H9 (cell line): Measurements from ENCODE around the gene LMAN1. TPM values are rescaled to one million over a fixed set of nuclear protein-coding genes. Genes with fewer than 3 reads are reported as not detected.

Source experiments
- DNase-seq: peaks from one replicate; pipeline ENCODE4 v3.0.0-alpha.2; 2017
- H2AFZ ChIP-seq: one replicate; pipeline ENCODE4 v1.6.1; 2013; ENCODE audit warnings: mild to moderate bottlenecking, low read length, control low read depth, moderate library complexity
- H2AK5ac ChIP-seq: 2 replicates; pipeline ENCODE4 v1.6.1; 2013; ENCODE audit warnings: low read length, control low read depth, mixed read lengths; ENCODE audit not compliant: insufficient read length
- H2BK120ac ChIP-seq: one replicate; pipeline ENCODE4 v1.6.1; 2013; ENCODE audit warnings: low read depth, mild to moderate bottlenecking, low read length, control low read depth, inconsistent platforms; ENCODE audit not compliant: poor library complexity, severe bottlenecking
- H2BK12ac ChIP-seq: 2 replicates; pipeline ENCODE4 v1.6.1; 2013; ENCODE audit warnings: low read length, control low read depth, mixed read lengths, low read depth; ENCODE audit not compliant: insufficient read length
- H2BK15ac ChIP-seq: 2 replicates; pipeline ENCODE4 v1.6.1; 2013; ENCODE audit warnings: low read depth, low read length, control low read depth
- H2BK20ac ChIP-seq: one replicate; pipeline ENCODE4 v1.6.1; 2013; ENCODE audit warnings: low read depth, mild to moderate bottlenecking, low read length, control low read depth, inconsistent platforms; ENCODE audit not compliant: poor library complexity, severe bottlenecking
- H2BK5ac ChIP-seq: 2 replicates; pipeline ENCODE4 v1.6.1; 2013; ENCODE audit warnings: low read length, control low read depth, mixed read lengths; ENCODE audit not compliant: insufficient read length
- H3K14ac ChIP-seq: 2 replicates; pipeline ENCODE4 v1.6.1; 2013; ENCODE audit warnings: low read length, control low read depth; ENCODE audit not compliant: insufficient read depth
- H3K18ac ChIP-seq: 2 replicates; pipeline ENCODE4 v1.6.1; 2013; ENCODE audit warnings: low read depth, mild to moderate bottlenecking, mixed read lengths, low read length, control low read depth; ENCODE audit not compliant: insufficient read length
- H3K23ac ChIP-seq: 2 replicates; pipeline ENCODE4 v1.6.1; 2013; ENCODE audit warnings: low read length, control low read depth, mixed read lengths, low read depth; ENCODE audit not compliant: insufficient read length
- H3K23me2 ChIP-seq: 2 replicates; pipeline ENCODE4 v1.6.1; 2013; ENCODE audit warnings: low read depth, mild to moderate bottlenecking, mixed read lengths, low read length, control low read depth; ENCODE audit not compliant: insufficient read length, poor library complexity, severe bottlenecking
- H3K27ac ChIP-seq: 2 replicates; pipeline ENCODE4 v1.5.1; 2013; ENCODE audit warnings: low read length, control low read depth, mixed read lengths, low read depth; ENCODE audit not compliant: insufficient read length
- H3K27me3 ChIP-seq: 2 replicates; pipeline ENCODE4 v1.6.1; 2013; ENCODE audit warnings: low read length, control low read depth, inconsistent platforms; ENCODE audit not compliant: insufficient read depth
- H3K4ac ChIP-seq: 2 replicates; pipeline ENCODE4 v1.6.1; 2013; ENCODE audit warnings: low read depth, mild to moderate bottlenecking, control low read depth, inconsistent platforms, low read length, moderate library complexity
- H3K4me1 ChIP-seq: 2 replicates; pipeline ENCODE4 v1.6.1; 2013; ENCODE audit warnings: low read length, control low read depth, inconsistent platforms; ENCODE audit not compliant: insufficient read depth
- H3K4me2 ChIP-seq: 2 replicates; pipeline ENCODE4 v1.6.1; 2013; ENCODE audit warnings: low read length, control low read depth, mixed read lengths; ENCODE audit not compliant: insufficient read length, insufficient read depth
- H3K56ac ChIP-seq: 2 replicates; pipeline ENCODE4 v1.6.1; 2013; ENCODE audit warnings: low read depth, mild to moderate bottlenecking, mixed read lengths, low read length, control low read depth; ENCODE audit not compliant: insufficient read length
- H3K79me1 ChIP-seq: 2 replicates; pipeline ENCODE4 v1.6.1; 2013; ENCODE audit warnings: low read depth, mild to moderate bottlenecking, moderate library complexity, low read length, control low read depth, inconsistent platforms; ENCODE audit not compliant: insufficient read depth, poor library complexity, severe bottlenecking
- H3K79me2 ChIP-seq: 2 replicates; pipeline ENCODE4 v1.6.1; 2013; ENCODE audit warnings: low read length, control low read depth, inconsistent platforms; ENCODE audit not compliant: insufficient read depth
- H3K9ac ChIP-seq: 2 replicates; pipeline ENCODE4 v1.6.1; 2013; ENCODE audit warnings: low read length, control low read depth, mixed read lengths; ENCODE audit not compliant: insufficient read length; ENCODE audit errors: extremely low read depth
- H3K9me3 ChIP-seq: one replicate; pipeline ENCODE4 v1.6.1; 2013; ENCODE audit warnings: low read depth, low read length, inconsistent platforms; ENCODE audit not compliant: control insufficient read depth
- H3T11ph ChIP-seq: one replicate; pipeline ENCODE4 v1.6.1; 2013; ENCODE audit warnings: mild to moderate bottlenecking, low read length, control low read depth, inconsistent platforms
- H4K20me1 ChIP-seq: one replicate; pipeline ENCODE4 v1.6.1; 2013; ENCODE audit not compliant: control insufficient read depth, insufficient read length, insufficient read depth
- H4K5ac ChIP-seq: 2 replicates; pipeline ENCODE4 v1.6.1; 2013; ENCODE audit warnings: low read depth, mild to moderate bottlenecking, mixed read lengths, low read length, control low read depth; ENCODE audit not compliant: insufficient read length
- H4K8ac ChIP-seq: replicated peaks from 2 replicates; pipeline ENCODE4 v1.6.1; 2013; ENCODE audit warnings: low read length, control low read depth, mixed read lengths, low read depth; ENCODE audit not compliant: insufficient read length
- H4K91ac ChIP-seq: 2 replicates; pipeline ENCODE4 v1.6.1; 2013; ENCODE audit warnings: low read depth, mild to moderate bottlenecking, moderate library complexity, mixed read lengths, low read length, control low read depth; ENCODE audit not compliant: insufficient read length
- H3K27ac Mint-ChIP-seq, 3 experiments: 2 replicates in 2 of 3; 3 replicates in 1 of 3; pipeline ENCODE4 v1.8.0; 2020 to 2021; ENCODE audit warnings: mixed read lengths in 3 of 3, mild to moderate bottlenecking in 1 of 3, moderate library complexity in 1 of 3
- H3K27me3 Mint-ChIP-seq: 2 replicates; pipeline ENCODE4 v1.8.0; 2021; ENCODE audit warnings: low read depth, mild to moderate bottlenecking, moderate library complexity, mixed read lengths
- H3K36me3 Mint-ChIP-seq, 3 experiments: 2 replicates in 2 of 3; 3 replicates in 1 of 3; pipeline ENCODE4 v1.8.0; 2020 to 2021; ENCODE audit warnings: low read depth in 3 of 3, mixed read lengths in 3 of 3; ENCODE audit not compliant: insufficient read depth in 1 of 3
- H3K4me1 Mint-ChIP-seq, 2 experiments: 2 replicates each; pipeline ENCODE4 v1.8.0; 2020; ENCODE audit warnings: mixed read lengths in 2 of 2
- H3K4me3 Mint-ChIP-seq, 2 experiments: 2 replicates in 1 of 2; 3 replicates in 1 of 2; pipeline ENCODE4 v1.8.0; 2020 to 2021; ENCODE audit warnings: mild to moderate bottlenecking in 2 of 2, mixed read lengths in 2 of 2, moderate library complexity in 1 of 2
- H3K9me3 Mint-ChIP-seq, 2 experiments: 2 replicates in 1 of 2; 3 replicates in 1 of 2; pipeline ENCODE4 v1.8.0; 2020; ENCODE audit warnings: mild to moderate bottlenecking in 2 of 2, mixed read lengths in 2 of 2, moderate library complexity in 1 of 2
- WGBS: extraction: QIAGEN DNeasy Blood & Tissue Kit; methylation state at CpG from one replicate; pipeline ENCODE4 v1.1.7; 2013; ENCODE audit warnings: missing lambda C conversion rate, low lambda C conversion rate, mixed read lengths; ENCODE audit not compliant: insufficient read length; ENCODE audit errors: extremely low coverage; 5-methylcytosine and 5-hydroxymethylcytosine counted together
- total RNA-seq: library from RNA; stranded (reverse); gene quantifications from 2 replicates; pipeline ENCODE4 v1.2.1, GENCODE V29; 2021
- TF ChIP-seq, protein P1 (sequence below): fragments of 200-600 bp; sonication (generic); conservative IDR thresholded peaks from 3 replicates; pipeline ENCODE4 v1.8.0; 2021; ENCODE audit warnings: antibody characterized with exemption, mild to moderate bottlenecking

Gene LMAN1
- total RNA-seq, 1 experiment from 2014 or later = 63.6 TPM

DNA sequence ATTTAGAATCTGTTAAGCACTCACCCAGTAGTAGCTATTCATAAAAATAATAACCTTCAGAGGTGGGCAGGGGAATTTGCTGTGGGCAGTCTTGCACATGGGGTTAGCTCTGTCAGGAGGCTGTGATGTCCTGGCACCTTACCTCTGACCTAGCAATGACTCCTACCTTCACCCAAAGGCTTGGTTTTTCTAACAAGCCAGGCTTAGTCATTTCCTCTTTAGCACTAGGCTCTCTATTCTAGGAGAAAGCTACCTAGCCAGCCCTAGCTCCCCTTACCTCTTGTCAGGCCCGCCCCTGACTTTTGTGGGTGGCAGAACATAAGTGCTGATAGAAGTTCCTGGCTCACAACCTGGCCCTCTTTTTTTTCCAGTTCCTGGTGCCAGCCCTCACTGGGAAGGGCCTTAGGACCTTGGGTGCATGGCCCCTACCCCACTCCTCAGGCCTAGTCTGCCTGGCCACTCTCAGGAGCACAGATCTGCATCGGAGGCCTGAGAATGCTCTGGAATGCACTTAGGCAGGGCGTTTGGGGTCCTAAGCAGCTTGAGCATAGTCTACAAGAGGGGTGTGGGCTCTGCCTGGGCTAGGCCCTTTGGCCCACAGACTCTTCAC lies 58.3 kb downstream of the LMAN1 start:
- H3K4me2 ChIP-seq = no peak overlapping the region
- DNase-seq = no peak
- no peaks in the 10 kb centered on the region for H3K79me2 ChIP-seq
- TF ChIP-seq, protein P1, sequence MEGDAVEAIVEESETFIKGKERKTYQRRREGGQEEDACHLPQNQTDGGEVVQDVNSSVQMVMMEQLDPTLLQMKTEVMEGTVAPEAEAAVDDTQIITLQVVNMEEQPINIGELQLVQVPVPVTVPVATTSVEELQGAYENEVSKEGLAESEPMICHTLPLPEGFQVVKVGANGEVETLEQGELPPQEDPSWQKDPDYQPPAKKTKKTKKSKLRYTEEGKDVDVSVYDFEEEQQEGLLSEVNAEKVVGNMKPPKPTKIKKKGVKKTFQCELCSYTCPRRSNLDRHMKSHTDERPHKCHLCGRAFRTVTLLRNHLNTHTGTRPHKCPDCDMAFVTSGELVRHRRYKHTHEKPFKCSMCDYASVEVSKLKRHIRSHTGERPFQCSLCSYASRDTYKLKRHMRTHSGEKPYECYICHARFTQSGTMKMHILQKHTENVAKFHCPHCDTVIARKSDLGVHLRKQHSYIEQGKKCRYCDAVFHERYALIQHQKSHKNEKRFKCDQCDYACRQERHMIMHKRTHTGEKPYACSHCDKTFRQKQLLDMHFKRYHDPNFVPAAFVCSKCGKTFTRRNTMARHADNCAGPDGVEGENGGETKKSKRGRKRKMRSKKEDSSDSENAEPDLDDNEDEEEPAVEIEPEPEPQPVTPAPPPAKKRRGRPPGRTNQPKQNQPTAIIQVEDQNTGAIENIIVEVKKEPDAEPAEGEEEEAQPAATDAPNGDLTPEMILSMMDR = no peak
- no peak overlapping the region for H2BK5ac ChIP-seq
- peaks cover 41% of the 10 kb centered on the region for H3K27me3 Mint-ChIP-seq
- H4K20me1 ChIP-seq = no peaks in the 10 kb centered on the region
- H3K14ac ChIP-seq = no peak overlapping the region
- no peaks in the 10 kb centered on the region for H3K79me1 ChIP-seq
- H3K36me3 Mint-ChIP-seq = no peaks in the 10 kb centered on the region
- H2BK120ac ChIP-seq = no peak overlapping the region
- H2BK12ac ChIP-seq = no peak overlapping the region
- no peak overlapping the region for H3K9ac ChIP-seq
- no CpG with 5 or more reads among the region's 3 CpGs for WGBS
- H3K27ac ChIP-seq = no peak overlapping the region
- no peaks in the 10 kb centered on the region for H3K9me3 Mint-ChIP-seq
- no peaks in the 10 kb centered on the region for H3K9me3 ChIP-seq
- no peak overlapping the region for H3K27ac Mint-ChIP-seq
- H2BK20ac ChIP-seq = no peak overlapping the region
- no peak overlapping the region for H2AFZ ChIP-seq
- no peaks in the 10 kb centered on the region for H3K4me1 ChIP-seq
- H3T11ph ChIP-seq = no peak overlapping the region
- H3K23me2 ChIP-seq = no peaks in the 10 kb centered on the region
- H3K18ac ChIP-seq = no peak overlapping the region
- H4K5ac ChIP-seq = no peak overlapping the region
- H3K56ac ChIP-seq = no peak overlapping the region
- peaks cover 0 to 3% of the 10 kb centered on the region in 2 experiments; a peak in 1 of 4 replicates for H3K4me1 Mint-ChIP-seq
- H3K27me3 ChIP-seq = no peaks in the 10 kb centered on the region
- H2BK15ac ChIP-seq = no peak overlapping the region
- no peak overlapping the region for H3K23ac ChIP-seq
- H3K4me3 Mint-ChIP-seq = no peak overlapping the region
- H2AK5ac ChIP-seq = no peak overlapping the region
- H4K91ac ChIP-seq = no peak overlapping the region
- no peak overlapping the region for H3K4ac ChIP-seq
- no peak overlapping the region for H4K8ac ChIP-seq
